SK-N-SH treated with all-trans-retinoic acid at 6 μM for 48 hours (cell line): ENCODE measurements around the gene PPP2R5D.

Experiments used
- ARNTL ChIP-seq: fragments of 450-650 bp; formaldehyde crosslinking; IDR thresholded peaks from 2 replicates; pipeline ENCODE4 v1.5.0; 2020; ENCODE audit warnings: low read depth, mild to moderate bottlenecking, moderate library complexity, borderline replicate concordance
- CSDC2 ChIP-seq: fragments of 250-450 bp; sonication (Bioruptor Pico); IDR thresholded peaks from 2 replicates; pipeline ENCODE4 v1.5.0; 2020; ENCODE audit warnings: mild to moderate bottlenecking, moderate library complexity
- GLIS3 ChIP-seq: fragments of 250-450 bp; sonication (Bioruptor Pico); IDR thresholded peaks from 2 replicates; pipeline ENCODE4 v1.5.0; 2020; ENCODE audit warnings: mild to moderate bottlenecking, moderate library complexity
- OSR1 ChIP-seq: fragments of 250-450 bp; sonication (Bioruptor Pico); IDR thresholded peaks from 2 replicates; pipeline ENCODE4 v1.8.0; 2022; ENCODE audit warnings: moderate library complexity, mild to moderate bottlenecking, inconsistent platforms
- SNAI2 ChIP-seq: fragments of 250-450 bp; sonication (Bioruptor Pico); IDR thresholded peaks from 2 replicates; pipeline ENCODE4 v1.5.0; 2020; ENCODE audit warnings: mild to moderate bottlenecking, moderate library complexity
- ZC3H10 ChIP-seq: fragments of 250-450 bp; sonication (Bioruptor Pico); IDR thresholded peaks from 2 replicates; pipeline ENCODE4 v1.5.1; 2021; ENCODE audit warnings: mild to moderate bottlenecking, moderate library complexity
- ZFP30 ChIP-seq: fragments of 450-650 bp; formaldehyde crosslinking; IDR thresholded peaks from 2 replicates; pipeline ENCODE4 v1.5.0; 2022; ENCODE audit warnings: mild to moderate bottlenecking, moderate library complexity
- ZNF565 ChIP-seq: fragments of 450-650 bp; formaldehyde crosslinking; conservative IDR thresholded peaks from 2 replicates; pipeline ENCODE4 v1.5.0; 2020; ENCODE audit warnings: low read depth, mild to moderate bottlenecking, moderate library complexity
- ZNF70 ChIP-seq: fragments of 450-650 bp; formaldehyde crosslinking; IDR thresholded peaks from 2 replicates; pipeline ENCODE4 v1.5.0; 2020; ENCODE audit warnings: mild to moderate bottlenecking, moderate library complexity
- ZNF8 ChIP-seq: fragments of 450-650 bp; formaldehyde crosslinking; IDR thresholded peaks from 2 replicates; pipeline ENCODE4 v1.5.0; 2020; ENCODE audit warnings: mild to moderate bottlenecking, moderate library complexity

DNA sequence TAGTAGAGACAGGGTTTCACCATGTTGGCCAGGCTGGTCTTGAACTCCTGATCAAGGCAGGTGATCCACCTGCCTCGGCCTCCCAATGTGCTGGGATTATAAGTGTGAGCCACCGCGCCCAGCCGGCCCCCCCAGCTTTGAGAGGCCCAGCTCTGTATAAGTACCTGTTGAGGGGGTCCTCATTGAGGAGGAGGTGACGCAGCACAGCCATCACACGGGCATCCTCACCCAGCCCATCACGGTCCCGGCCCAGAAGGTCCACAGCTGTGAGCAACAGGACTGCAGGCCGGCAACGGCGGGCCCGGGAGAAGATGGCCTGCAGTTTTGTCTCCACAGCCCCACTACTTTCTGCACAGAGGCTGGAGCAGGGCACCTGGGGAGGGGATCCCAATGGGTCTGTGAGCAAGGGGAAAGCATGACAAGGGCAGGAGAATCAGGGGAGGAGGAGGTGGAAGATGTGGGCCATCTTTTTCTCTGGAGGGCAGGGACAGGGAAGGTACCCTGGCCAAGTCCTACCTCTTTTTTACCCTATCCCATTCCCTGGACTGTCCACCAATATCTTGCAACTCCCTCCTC lies 16.2 kb upstream of the PPP2R5D start:
- TF ChIP-seq CSDC2 (CRISPR knock-in tag) (no peak), OSR1 (no peak), ZC3H10 (CRISPR knock-in tag) (no peak), ZFP30 (CRISPR knock-in tag) (no peak), ARNTL (CRISPR knock-in tag) (no peak), GLIS3 (CRISPR knock-in tag) (no peak), ZNF8 (CRISPR knock-in tag) (no peak), ZNF70 (no peak), SNAI2 (CRISPR knock-in tag) (no peak), ZNF565 (no peak)
